SH-SY5Y (cell line): ENCODE data around the gene NR3C2.

Experiments used
- GATA2 ChIP-seq: IDR thresholded peaks from 2 replicates; pipeline ENCODE4 v1.6.1; 2011; ENCODE audit warnings: mild to moderate bottlenecking, low read depth, low read length
- GATA3 ChIP-seq: IDR thresholded peaks from 2 replicates; pipeline ENCODE4 v1.6.1; 2011; ENCODE audit warnings: low read depth, mild to moderate bottlenecking, low read length, moderate library complexity

Gene NR3C2

GRCh38 chr4:148443512-148444295 is 1.5 kb upstream of the NR3C2 start:
- TF ChIP-seq GATA2 (no peak), GATA3 (no peak)

GRCh38 chr4:148442832-148443511 is 758 bp upstream of the NR3C2 start:
- no peak for TF ChIP-seq GATA3

GRCh38 chr4:148441624-148441985 is 609 bp downstream of the NR3C2 start:
- no peak for TF ChIP-seq GATA3
- TF ChIP-seq GATA2: no peak

GRCh38 chr4:148438047-148438446 is 4.2 kb downstream of the NR3C2 start:
- no peak for TF ChIP-seq GATA2

- no peak for TF ChIP-seq GATA3
- TF ChIP-seq GATA2: no peak
These were observed 4.8 kb downstream of the NR3C2 start for GRCh38 chr4:148437439-148437838.

- TF ChIP-seq GATA3 (no peak), GATA2 (no peak)
These were observed 5.7 kb downstream of the NR3C2 start for GRCh38 chr4:148436512-148436911.

GRCh38 chr4:148435654-148436406 is 6.4 kb downstream of the NR3C2 start:
- no peak for TF ChIP-seq GATA3
- TF ChIP-seq GATA2: no peak

- TF ChIP-seq GATA2: no peak
These were observed 8.0 kb downstream of the NR3C2 start for GRCh38 chr4:148434075-148434773.

- TF ChIP-seq GATA3 (no peak), GATA2 (no peak)
These were observed 10.8 kb downstream of the NR3C2 start for GRCh38 chr4:148431401-148431800.

GRCh38 chr4:148430854-148431253 is 11.4 kb downstream of the NR3C2 start:
- TF ChIP-seq GATA3: no peak
- no peak for TF ChIP-seq GATA2

- TF ChIP-seq GATA3 (no peak), GATA2 (no peak)
These were observed 13.0 kb downstream of the NR3C2 start for GRCh38 chr4:148429206-148429605.

GRCh38 chr4:148426643-148427042 is 15.6 kb downstream of the NR3C2 start:
- TF ChIP-seq GATA3: no peak
- TF ChIP-seq GATA2: no peak

GRCh38 chr4:148425327-148426110 is 16.7 kb downstream of the NR3C2 start:
- TF ChIP-seq GATA3 (no peak), GATA2 (0 out of 2 replicates have a peak, but pooled peaks have one; percentile 8)
